ENCODE measurements around the gene METTL8.
"Not testable (repeated sequence)": the region's sequence is repeated elsewhere in the genome, so short reads cannot be mapped to it uniquely, and the experiment has no call there.

GRCh38 chr2:171353746-171354145, 80.0 kb downstream of the METTL8 start:
- not testable (repeated sequence) for TF ChIP-seq CTCF (conservative IDR thresholded peaks at IDR 0.05 in 1 of 2, IDR thresholded peaks at IDR 0.05 in 1 of 2; ENCODE audit: extremely low read depth in 1 of 2, insufficient read depth in 1 of 2, low read depth in 1 of 2, low read length in 2 of 2); EZH2 (IDR thresholded peaks at IDR 0.05; ENCODE audit: borderline replicate concordance, low read length)

Measured in mammary epithelial cell (primary cell).